ENCODE data around the gene AGAP9. TPM values are rescaled to one million over a fixed set of nuclear protein-coding genes. Genes with fewer than 3 reads are reported as not detected.
"Not testable (repeated sequence)": the region's sequence is repeated elsewhere in the genome, so short reads cannot be mapped to it uniquely, and the experiment has no call there.

AGAP9 gene
- total RNA-seq, 1 experiment from 2014 or later: 1.4 TPM

DNA sequence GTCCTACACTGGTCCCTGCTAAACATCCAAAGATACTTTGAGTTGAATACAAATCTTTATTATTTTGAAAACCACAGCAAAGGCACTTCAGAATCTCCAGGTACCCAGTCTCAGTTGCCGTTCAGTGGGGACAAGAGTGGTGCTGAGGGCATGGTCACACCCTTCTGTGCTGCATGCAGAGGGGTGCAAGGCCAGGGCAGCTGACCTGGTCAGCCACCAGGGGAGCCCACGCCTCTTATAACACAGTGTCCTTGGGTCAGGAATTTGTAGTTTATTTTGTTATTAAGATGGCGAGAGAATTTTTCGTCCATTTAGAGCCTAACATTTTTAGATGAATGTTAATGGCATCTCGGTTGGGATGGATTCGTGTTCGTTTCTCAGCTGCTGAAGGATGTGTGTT, 55.5 kb downstream of the AGAP9 start:
- in situ Hi-C loops (cut with HindIII; ENCODE audit: low pct_unique_long_range_greater_than_20kb, low sequenced_read_pairs); DNase-seq (ENCODE audit: low read depth, low spot score): not testable (repeated sequence)

DNA sequence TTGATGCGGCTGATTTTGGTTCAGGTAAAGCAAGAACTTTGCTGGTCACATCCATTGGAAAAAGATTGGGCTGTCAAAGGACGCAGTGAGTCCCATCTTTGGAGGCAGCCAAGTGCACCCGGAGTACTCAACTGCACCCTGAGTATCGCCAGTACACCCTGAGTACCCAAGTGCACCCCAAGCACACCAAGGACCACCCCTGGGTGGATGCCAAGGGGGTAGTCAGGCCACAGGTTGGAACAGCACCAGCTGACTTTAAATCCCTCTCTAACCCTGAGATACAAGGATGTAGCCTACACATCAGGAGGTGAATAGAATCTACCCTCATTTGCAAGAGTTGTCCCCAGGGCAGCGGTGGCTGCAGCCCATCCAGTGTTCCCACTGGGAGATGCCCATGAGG, 56.0 kb downstream of the AGAP9 start:
- DNase-seq (ENCODE audit: low read depth, low spot score); in situ Hi-C loops (cut with HindIII; ENCODE audit: low pct_unique_long_range_greater_than_20kb, low sequenced_read_pairs): not testable (repeated sequence)

DNA sequence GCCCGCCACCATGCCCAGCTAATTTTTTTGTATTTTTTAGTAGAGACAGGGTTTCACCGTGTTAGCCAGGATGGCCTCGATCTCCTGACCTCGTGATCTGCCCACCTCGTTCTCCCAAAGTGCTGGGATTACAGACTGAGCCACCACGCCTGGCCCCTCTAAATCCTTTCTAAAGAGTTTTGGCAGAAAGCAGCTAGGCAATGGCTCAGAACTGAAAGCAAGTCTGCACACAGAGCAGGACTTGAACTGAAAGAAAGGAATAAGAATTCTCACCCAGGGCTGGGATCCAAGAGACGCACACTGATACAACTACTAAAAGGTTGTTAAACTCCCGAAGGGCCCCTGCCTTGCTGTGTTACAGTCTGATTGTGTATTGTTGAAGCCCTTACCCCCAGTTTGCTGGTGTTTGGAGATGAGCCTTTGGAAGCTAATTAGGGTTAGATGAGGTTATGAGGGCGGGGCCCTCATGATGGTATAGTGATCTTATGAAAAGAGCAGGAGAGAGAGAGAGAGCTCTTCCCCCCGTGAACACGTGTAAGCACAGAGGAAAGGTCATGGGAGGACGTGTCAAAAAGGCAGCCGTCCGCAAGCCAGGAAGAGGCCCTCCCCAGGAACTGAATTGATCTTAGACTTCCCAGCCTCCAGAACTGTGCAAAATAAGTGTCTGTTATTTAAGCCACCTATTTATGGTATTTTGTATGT, 58.1 kb downstream of the AGAP9 start:
- in situ Hi-C loops (cut with HindIII; ENCODE audit: low pct_unique_long_range_greater_than_20kb, low sequenced_read_pairs); DNase-seq (ENCODE audit: low read depth, low spot score): not testable (repeated sequence)

DNA sequence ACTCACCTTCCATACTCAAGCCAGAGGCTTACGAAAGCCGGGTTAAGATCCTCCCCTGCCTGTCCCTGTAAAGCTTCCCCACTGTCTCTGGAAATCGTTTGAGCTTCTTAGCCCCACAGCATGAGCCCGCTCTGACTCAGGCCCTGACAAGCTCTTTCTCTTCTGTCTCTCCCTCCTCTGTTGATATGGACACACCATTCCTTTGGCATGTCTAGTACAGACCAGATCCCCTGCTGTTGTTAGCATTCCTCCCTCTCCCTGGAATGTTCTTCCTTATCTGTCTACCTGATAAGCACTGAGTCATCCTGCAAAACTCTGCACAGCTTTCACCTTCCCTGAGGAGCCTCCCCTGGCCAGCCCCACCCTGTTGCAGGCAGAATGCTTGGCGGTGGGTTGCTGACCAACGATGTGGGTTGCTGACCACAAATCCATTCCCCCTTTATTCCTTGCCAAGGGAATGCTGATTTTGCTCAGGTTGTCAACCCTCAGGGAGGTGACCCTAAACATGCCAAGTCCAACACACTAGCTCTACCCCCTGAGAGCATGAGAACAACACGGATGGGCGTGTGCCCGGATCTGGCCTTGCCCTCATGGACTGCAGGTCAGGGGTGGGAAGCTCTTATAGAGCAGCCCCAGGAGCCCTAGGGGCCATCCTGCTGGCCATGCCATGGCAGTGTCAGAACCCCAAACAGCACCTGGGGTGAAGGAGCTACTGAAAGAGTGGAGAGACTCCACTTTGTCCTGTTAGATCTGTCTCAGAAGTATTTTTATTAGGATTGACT, 60.7 kb downstream of the AGAP9 start:
- in situ Hi-C loops (cut with HindIII; ENCODE audit: low pct_unique_long_range_greater_than_20kb, low sequenced_read_pairs); DNase-seq (ENCODE audit: low read depth, low spot score): not testable (repeated sequence)

DNA sequence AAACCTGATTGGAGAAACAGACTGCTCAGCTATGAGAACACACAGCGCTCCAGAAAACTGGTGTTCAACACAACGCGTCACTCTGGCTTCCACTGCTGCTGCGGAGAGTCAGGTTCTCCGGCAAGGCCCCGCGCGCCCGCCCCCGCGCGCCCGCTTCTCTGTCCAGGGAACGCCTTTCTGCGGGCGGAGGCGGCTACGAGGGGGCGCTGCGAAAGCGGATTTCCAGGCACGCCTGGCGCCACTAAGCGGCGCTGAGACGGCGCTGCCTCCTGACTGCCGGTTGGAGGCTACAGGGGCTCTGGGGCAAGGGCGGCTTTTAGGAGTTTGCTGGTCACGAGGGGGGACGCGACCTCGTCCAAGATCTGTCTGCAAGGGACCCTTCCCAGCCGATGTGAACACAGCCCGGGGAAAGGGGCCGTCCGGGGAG, 62.2 kb downstream of the AGAP9 start:
- in situ Hi-C loops (cut with HindIII; ENCODE audit: low pct_unique_long_range_greater_than_20kb, low sequenced_read_pairs): not testable (repeated sequence)
- peak; percentile 16 for DNase-seq (ENCODE audit: low read depth, low spot score)

DNA sequence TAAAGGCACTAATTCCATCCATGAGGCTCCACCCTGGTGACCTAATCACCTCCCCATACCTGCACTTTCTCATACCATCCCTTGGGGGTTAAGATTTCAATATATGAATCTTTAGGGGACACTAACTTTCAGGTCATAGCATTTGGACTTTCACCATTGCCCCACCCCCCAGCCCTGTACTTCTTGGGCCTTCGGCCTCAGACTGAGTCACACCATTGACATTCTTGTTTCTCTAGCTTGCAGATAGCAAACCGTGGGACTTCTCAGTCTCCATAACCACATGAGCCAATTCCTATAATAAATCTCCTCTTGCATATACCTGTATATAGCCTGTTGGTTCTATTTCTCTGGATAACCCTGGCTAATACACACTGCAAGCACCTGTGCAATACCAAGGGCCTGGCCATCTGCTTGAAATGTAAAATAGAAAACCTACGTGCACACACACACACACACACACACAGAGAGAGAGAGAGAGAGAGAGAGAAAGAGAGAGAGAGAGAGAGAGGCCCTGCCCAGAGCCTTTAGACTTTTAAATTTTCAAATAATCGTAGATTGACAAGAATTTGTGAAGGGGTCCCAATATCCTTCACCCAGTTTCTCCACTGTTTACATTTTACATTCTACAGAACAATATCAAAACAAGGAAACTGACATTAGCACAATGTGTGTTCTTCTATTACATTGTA, 64.8 kb downstream of the AGAP9 start:
- DNase-seq (ENCODE audit: low read depth, low spot score): no peak
- in situ Hi-C loops (cut with HindIII; ENCODE audit: low pct_unique_long_range_greater_than_20kb, low sequenced_read_pairs): no loop called here

DNA sequence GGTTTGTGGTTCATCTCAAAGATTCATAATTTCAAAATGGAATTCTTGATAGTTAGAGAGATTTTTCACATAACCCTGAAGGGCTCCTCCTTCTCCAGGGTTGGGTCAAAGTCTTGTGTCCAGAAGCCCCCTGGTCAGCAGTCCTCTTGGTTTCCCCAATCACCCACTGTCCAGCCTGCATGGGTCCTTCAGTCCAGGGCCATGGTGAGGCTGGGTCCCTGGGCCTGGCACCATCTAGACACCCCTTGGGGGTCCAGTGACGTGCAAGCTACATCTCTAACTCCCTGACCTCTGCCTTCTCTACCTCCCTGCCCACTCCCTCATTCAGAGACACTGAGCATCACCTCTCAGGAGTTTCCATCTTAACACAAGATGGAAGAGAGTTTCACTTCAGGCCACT, 65.6 kb downstream of the AGAP9 start:
- in situ Hi-C loops (cut with HindIII; ENCODE audit: low pct_unique_long_range_greater_than_20kb, low sequenced_read_pairs): no loop called here
- no peak for DNase-seq (ENCODE audit: low read depth, low spot score)

DNA sequence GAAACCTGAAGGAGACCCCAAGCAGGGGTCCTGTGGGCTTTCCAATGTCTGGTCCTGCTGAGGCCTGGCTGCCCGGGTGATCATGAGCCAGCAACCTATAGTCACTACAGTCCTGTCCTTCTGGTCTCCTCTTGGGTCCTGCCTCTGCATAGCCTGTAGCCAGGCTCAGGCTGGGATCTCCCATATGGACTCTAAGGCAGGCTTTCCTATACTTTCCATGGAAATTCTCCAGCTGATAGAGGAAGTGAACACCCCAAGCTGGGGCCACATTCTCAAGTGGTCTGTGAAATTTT, 66.0 kb downstream of the AGAP9 start:
- DNase-seq (ENCODE audit: low read depth, low spot score): no peak
- in situ Hi-C loops (cut with HindIII; ENCODE audit: low pct_unique_long_range_greater_than_20kb, low sequenced_read_pairs): no loop called here

DNA sequence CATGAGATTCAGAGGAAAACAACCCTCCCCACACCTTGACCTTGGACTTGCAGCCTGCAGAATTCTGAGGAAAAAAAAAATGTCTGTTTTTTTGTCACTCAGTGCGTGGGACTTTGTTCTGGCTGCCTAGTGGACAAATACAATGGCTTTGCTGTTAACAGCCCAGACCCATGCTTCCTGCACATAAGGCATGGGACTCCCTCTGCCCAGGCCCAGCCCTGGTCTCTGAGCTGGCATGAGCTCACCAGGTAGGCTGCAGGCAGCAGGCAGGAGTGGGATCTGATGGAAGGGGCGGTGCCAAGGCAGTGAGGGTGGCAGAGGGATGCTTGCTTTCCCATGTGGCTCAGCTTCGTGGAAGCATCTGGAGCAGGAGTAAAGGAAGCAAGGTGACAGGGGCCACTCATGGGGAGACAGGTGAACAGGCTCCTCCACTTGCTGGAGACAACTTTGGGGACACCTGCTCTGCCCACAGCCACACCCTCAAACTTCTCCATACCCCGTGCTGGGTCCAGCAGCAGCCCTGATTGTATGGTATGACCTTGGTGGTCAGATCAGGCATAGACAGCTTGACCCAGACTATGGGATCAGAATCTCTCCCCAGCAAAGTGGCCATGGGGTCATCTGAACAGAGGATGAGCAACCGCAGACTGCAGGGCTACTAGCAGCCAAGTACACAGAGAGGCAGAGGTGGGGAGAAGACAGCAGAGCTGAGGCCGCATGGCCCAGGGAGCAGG, 66.5 kb downstream of the AGAP9 start:
- in situ Hi-C loops (cut with HindIII; ENCODE audit: low pct_unique_long_range_greater_than_20kb, low sequenced_read_pairs): no loop called here
- no peak for DNase-seq (ENCODE audit: low read depth, low spot score)

DNA sequence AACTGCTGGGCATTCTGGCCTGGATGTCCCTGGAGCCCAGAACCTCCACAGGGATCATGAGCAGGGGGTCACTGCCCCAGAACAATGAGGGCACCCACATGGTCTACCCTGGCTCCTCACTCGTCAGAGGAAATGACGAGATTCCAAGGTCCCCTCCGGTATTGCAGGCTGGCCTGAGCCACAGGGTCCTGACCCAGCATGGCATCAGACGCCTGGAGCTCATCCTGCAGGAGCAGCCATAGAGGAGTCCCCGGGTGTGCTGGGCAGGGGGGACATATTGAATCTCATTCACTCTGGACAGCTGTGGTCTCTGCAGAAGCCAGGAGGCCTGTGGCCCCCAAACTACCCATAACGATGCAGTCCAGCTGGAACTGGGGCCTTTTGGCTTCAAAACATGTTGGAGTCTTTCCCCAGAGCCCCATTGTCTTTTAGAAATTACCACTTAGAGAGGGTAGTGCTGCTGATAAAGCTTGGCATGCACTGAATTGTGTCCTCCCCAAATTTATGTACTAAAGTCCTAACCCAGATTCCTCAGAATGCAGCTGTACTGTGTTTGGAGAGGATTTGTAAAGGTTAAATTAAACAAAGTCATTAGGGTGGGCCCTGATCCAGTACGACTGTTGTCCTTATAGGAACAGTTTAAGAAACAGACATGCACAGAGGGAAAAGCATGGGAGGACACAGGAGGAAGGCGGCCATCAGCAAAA, 67.2 kb downstream of the AGAP9 start:
- no peak for DNase-seq (ENCODE audit: low read depth, low spot score)
- in situ Hi-C loops (cut with HindIII; ENCODE audit: low pct_unique_long_range_greater_than_20kb, low sequenced_read_pairs): no loop called here

DNA sequence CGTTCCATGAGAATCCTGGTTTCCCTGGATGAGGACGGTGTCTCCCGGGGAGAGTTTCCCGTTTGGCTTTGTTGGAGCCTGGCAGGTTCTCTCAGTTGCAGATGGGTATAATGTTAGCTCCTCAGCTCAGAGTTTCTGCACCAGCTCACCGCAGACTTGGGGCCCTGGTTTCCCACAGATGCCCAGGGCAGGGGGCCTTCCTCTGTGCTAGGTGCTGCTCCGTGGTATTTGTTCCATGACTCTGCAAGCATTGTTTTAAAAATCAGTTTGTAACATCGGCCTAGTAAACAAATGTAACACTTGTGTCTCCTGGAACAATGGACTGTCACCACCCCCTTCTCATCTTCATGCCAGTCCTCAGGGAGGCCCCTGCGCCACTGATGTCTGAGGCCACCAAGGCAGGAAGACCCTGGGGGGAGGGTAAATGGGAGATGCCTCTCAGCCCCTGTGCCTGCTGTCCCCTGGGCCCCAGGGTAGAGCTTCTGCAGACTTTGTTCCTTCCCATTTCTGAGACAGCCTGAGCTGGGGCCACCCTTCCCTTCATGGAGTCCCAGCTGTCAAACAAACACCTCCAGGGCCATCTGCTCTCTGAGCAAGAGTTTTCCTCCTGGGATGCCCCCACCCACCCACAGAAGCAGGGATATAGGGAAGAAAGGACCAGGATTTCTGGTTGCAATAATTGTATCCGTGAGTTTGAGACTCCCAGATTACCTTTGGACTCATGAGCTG, 67.9 kb downstream of the AGAP9 start:
- in situ Hi-C loops (cut with HindIII; ENCODE audit: low pct_unique_long_range_greater_than_20kb, low sequenced_read_pairs); DNase-seq (ENCODE audit: low read depth, low spot score): not testable (repeated sequence)

DNA sequence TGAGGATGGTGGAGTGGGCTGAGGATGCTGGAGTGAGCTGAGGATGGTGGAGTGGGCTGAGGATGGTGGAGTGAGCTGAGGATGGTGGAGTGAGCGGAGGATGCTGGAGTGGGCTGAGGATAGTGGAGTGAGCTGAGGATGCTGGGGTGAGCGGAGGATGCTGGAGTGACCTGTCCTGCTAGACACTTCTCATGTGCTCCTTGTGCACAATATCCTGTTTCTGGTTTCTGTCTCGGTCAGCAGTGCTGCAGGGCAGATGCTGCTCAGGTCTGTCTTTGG, 68.7 kb downstream of the AGAP9 start:
- no peak for DNase-seq (ENCODE audit: low read depth, low spot score)
- in situ Hi-C loops (cut with HindIII; ENCODE audit: low pct_unique_long_range_greater_than_20kb, low sequenced_read_pairs): no loop called here

DNA sequence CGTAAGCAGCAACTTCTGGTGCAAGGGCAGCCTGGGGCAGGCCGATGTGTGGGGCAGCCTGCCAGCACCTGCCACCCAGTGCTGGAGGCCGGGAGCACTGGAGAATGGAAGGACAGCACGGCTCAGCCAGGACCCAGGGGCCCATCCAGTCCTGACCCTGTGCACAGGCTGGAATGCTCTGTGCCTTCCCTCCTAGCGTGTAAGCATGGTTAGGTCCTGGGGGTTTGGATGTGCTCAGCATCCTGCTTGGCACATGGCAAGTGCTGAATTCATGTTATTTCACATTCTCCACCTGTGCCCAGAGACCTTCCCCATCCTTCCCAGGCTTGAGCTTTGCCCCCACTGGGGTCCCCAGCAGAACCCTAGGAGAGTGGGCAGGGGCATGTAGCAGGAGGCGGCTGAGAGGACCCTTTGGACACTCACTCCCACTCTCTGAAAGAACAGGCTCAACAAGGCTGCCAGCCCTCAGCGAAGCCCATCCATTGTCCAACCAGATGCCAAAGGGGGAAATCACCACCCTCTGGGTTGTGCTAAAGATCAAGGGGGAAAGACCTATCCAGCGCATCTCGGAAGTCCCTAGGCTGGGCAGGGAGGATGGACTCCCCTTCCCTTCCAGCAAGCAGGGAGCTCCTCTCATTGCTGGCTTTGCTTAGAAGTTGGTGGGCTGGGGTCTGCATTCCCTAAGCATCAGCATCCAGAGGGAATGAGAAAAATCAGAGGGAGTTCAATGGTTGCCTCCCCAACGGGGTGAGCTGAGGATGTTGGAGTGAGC, 69.2 kb downstream of the AGAP9 start:
- in situ Hi-C loops (cut with HindIII; ENCODE audit: low pct_unique_long_range_greater_than_20kb, low sequenced_read_pairs): no loop called here
- no peak for DNase-seq (ENCODE audit: low read depth, low spot score)

DNA sequence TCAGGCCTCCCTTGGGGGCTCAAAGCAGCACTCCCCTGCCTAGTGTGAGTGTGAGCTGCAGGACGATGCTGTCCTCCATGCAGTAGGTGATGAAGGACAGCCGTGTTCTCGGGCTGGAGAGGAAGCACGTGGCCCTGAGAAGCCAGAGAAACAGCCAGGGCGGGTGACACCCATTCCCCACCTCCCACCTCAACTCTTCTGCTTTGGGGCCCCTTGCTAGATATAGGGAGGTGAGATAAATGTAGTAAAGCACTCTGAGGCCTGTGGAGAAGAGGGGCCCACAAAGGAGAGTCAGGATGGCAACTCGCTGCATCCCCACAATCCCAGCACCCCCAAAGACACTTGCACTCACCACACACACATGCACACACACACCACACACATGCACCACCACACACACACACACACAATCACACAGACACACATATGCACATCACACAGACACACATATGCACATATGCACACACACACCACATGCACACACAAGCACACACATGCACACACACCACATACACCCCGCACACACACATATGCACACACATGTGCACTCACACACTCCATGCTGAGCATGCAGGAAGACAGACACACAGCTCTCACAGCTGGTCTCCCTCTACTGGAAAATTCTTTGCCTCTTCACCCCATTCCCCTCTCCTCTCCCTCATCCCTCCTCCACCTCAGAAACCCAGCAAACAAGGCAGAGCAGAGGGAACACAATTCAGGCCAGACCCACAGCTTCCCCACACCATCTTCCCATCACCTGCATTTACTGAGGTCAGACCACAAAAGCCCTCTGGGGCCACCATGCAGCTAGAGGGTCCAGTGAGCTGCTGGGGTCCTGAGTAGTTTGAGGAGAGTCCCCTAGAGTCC, 70.1 kb downstream of the AGAP9 start:
- in situ Hi-C loops (cut with HindIII; ENCODE audit: low pct_unique_long_range_greater_than_20kb, low sequenced_read_pairs): no loop called here
- no peak for DNase-seq (ENCODE audit: low read depth, low spot score)

DNA sequence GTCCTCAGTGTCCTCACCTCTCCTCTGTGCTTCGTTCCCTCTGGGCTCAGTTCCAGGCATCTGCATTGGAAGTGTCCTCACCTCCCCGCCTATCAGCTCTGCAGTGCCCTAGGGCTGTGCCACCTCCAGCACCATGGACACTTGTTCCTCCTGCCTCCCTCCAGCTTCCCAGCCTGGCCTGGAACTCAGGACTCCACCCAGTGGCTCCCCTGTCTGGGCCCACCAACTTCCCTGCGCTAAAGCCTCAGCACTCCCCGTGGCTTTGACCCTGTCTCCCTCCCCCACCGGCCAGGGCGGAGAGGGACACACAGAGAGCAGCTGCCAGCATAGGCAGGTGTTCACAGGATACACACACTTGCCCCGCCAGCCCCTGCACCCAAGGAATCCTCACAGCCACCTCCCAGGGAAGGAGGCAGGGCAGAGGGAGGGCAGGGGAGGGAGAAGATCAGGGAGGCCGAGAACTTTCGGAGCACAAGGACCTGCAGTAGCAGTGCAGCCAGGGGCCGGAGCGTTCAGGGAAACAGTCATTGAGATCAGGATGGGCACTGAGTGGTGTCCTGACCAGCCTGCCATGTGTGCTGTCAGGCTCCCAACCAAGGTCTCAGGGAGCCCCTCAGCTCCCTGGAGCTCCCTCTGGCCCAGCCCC, 70.8 kb downstream of the AGAP9 start:
- DNase-seq (ENCODE audit: low read depth, low spot score): no peak
- in situ Hi-C loops (cut with HindIII; ENCODE audit: low pct_unique_long_range_greater_than_20kb, low sequenced_read_pairs): no loop called here
